ENCODE results near the gene PPP2CA.
"Not testable (repeated sequence)": the region's sequence is repeated elsewhere in the genome, so short reads cannot be mapped to it uniquely, and the experiment has no call there.

PPP2CA gene

DNA sequence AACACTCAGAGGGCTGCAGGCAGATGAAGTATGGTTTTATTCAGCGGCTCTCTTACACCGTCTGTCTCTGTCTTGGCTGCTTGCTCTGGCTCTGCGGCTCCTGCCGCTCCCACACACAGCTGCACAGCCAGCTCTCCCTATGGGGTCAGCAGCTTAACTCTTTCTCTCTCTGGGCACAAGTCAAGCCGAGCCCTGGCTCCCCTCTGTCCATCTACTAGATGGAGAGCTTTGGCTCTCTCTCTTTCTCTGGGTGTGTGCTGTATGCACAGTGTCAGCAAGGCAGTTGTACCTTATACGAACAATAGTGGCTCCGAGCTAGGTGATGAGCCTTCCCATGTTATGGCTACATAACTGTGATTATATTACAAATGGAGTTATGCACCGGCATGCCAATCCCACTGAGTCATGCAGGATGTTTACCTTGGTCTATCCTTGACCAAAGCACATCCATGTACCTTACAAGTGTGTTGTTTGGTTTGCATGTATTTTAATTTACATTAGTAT lies 19.3 kb upstream of the PPP2CA start:
- DNase-seq = no peak

DNA sequence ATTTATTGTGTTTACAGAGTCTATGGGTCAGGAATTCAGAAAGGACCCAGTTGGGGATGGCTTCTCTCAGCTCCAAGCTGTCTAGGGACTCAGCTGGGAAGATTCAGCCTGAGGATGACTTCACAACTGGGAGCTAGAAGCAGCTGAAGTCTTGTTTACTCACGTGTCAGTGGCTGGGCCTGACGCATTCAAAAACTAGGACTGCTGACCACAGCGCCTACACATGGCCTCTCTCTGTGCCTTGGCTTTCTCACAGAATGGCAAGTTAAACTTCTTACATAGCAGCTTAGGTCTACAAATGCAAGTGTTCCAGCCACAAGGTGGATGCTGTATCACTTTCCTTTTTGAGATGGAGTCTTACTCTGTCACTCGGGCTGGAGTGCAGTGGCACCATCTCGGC lies 16.3 kb upstream of the PPP2CA start:
- no peak for DNase-seq

DNA sequence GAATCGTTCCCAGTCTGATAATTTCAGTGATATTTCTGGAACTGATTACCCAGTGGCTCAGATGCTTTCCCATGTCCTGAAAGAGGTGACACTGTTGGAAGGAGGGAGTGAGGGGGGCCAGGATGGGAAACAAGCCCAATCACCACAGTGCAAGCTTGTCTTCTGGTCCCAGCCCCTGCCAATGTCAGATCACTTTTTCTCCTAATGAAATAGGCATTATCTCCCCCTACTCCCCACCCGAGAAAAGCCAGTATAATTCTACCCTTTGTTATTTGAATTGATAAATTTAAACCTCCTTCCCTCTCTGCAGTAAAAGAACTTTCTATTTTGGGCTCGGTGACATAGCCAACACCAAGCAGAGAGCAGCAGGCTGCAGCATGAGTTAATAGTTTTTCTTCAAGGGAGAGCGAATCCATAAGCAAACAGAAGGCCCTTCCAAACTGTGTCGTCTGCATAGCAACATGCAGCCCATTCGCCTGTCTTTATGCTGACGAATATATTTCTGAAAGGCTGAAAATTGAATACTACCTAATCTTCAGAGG lies 14.6 kb upstream of the PPP2CA start:
- DNase-seq = no peak

DNA sequence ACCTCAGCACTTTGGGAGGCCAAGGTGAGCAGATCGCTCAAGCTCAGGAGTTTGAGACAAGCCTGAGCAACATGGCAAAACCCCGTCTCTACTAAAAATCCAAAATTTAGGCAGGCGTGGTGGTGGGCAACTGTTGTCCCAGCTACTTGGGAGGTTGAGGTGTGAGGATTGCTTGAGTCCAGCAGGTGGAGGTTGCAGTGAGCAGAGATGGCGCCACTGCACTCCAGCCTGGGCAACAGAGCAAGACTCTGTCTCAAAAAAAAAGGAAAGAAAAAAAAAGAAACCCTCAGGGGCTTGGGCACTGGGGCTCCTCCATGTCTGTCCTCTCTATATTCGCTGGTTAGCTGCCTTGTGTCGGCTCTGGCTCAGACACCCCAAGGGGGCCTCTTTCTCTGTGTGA lies 10.9 kb upstream of the PPP2CA start:
- DNase-seq = no peak

DNA sequence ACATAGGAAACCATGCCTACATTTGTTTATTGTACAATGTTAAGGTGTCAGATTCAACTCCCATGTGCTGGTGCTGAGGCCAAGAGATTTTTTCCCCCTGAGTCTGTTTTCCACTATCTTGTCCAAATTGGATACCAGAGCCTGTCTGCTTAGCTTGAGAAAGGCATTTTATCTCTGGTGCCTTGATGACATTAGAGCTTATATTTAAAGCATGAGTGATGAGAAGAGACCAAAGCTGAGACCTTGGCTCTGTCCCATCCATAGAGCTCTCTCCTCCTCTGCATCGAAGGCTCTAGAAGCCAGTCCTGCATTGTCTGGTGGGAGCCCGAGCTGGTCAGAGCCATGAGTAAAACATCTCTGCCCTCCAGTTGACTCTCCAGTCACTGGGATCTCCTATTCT lies 10.4 kb upstream of the PPP2CA start:
- DNase-seq = no peak

DNA sequence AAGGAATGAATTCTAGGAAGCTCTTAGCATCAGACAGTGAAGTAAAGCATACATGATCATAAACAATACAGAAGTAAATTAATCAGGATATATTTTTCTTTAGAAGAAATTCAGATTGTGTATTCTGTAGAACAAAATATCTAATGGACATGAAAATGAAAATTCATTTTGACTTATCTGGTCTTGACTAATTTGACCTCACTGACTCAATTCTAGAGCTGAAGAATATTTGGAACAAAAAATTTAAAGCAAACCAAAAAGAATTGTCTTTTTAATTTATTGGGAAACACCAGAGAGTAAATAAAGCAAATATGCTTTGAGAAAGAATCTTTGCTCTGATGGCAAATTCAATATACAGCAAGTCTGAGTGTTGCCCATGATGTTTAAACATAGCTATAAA lies 2.8 kb upstream of the PPP2CA start:
- DNase-seq = no peak

DNA sequence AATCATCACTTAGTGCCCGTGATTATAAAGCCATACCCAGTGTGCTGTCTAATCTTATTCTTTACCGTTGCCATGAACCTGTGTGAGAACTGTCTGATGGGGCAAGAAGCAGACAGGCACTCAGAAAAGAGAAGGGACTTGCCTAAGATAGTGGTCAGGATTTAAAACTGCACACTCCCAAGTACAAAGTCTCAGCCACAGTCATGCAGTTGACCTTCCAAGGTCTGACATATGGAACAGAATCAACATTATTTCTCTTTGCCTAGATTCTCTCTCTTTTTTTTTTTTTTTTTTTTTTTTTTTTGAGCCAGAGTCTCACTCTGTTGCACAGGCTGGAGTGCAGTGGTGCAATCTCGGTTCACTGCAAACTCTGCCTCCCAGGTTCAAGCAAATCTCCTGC lies 1.9 kb upstream of the PPP2CA start:
- DNase-seq = no peak

DNA sequence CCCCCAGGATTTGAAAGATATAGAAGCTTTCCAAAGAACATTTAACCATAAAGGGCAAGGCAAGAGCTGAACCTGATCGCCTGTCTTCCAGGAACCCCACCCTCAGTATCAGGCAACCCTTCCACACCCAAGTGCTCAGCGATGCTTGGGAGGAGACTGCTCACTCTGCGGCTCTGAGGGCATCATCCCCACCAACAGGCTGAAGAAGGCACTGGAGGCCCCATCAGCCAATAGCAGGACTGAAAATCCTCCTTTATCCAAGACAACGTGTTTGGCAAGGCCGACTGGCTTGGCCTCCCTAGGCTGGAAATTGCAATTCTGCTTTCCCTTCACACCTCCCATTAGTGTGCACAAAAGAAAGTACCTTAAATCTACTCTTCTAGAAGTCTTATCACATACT lies 1.4 kb upstream of the PPP2CA start:
- DNase-seq = peak; percentile 40

DNA sequence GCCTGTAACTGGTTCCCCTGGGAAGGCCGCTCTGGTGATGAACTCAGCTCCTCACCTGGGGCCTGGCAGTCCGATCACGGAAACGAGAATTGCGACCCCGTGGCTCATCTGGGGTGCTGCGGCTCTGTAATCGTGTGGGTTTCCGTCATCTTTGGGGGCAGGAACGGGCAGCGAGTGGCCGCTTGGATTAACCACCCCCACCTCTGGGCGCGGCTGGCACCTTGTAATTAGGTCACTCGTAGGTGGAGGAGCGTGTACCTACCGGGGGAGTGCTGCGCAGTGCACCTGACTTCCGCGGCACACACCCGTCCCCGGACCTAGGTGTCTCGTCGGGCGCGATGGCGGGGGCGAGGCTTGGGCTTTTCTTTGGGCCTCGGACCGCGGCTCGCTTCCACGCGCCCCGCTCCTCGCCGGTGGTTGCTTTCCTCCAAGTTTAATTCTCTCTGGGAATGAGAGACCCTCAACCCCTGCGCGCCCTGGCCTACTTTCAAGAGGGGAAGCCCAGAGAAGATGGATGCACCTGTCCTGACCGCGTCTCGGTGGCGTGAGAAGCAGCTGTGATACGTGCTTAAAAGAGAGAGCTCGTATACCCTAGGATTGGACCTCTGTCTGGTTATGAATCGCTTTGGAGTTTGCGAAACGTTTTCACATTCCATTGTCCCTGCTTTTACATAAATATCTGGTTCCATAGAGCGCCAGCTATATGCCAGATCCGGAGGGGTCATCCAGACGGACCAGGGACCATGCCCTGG lies 744 bp upstream of the PPP2CA start:
- peak; percentile 68 for DNase-seq

DNA sequence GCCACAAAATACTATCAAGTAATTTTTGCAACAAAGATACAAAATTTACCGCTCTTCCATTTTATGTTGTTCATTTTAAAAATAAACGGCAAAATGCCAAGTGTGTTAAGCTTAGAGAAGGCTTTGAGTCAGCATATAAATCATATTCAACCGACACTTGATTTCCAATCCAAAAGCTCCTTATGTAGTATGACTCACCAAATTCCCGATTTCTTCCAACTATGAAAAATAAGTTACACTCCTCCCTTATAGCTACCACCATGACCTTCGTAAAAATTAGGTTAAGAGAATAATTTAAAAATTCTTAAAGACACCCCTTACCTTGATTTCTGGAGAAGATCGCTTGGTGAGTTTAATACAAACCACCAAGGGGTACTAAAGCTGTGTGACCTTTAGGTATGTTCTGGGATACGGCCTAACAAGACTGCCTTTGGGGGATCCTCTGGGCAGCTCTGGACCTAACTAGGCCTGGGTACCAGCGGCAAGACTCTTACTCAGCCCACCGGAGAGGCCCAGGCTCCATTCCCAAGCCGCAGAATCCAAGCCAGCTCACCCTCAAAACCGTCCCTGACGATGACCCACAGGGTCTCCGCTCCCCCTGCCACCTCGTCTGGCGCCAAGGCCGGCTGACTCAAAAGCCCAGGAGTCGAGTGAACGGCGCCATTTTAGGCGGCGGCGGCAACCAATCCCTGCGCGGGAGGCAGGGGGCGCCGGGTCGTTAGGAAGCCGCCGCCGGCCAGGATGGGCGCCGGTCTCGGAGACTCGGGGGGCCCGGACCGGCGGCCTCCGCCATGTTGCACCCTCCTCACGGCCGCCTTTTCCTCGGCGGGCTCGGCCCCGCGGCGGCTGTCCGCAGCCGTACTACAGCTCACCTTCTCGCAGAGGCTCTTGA lies 739 bp downstream of the PPP2CA start:
- peak; percentile 29 for DNase-seq

DNA sequence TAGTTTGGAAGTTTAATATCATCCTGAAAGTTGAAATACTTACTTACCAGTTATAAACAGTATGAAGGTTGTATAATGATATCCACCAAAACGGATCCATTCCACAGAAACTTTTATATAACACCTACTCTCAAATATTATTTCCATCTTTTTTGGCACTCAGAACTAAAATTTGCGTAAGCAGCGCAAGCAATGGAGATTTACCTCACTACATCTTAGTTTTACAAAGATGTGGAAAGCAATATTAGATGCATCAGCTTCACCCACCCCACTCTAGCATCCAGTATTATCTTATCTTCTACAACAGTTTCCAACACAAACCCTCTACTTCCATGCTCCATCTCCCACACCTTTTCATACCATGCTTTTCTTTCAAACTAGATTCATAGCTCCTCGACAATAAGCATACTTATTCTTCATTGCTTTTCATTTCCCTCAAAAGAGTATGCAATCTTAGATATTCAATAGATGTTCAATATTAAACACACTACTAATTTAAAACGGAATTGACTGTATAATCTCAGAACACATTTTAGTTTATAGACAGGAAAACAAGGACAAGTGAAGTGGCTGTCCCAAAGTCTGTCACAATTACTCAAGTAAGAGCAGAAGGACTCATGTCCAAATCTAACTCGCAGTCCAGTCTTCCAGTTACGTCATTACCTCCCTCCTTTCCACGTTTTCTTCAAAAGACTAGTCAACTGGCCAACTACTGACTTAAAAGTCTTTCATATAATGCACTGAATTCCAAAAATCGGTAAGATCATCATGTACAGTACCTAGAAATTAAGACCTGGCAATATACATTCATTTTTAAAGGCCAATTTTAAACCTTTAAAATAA lies 2.2 kb downstream of the PPP2CA start:
- DNase-seq = no peak

DNA sequence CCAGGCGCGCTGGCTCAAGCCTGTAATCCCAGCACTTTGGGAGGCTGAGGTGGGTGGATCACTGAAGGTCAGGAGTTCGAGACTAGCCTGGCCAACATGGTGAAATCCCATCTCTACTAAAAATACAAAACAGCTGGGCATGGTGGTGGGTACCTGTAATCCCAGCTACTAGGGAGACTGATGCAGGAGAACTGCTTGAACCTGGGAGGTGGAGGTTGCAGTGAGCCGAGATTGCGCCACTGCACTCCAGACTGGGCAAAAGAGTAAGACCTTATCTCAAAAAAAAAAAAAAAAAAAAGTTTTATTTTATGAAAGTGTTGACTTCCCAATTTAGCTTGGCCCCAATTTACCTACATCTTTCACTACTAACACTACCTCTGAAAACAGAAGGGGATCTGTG lies 4.2 kb downstream of the PPP2CA start:
- not testable (repeated sequence) for DNase-seq

DNA sequence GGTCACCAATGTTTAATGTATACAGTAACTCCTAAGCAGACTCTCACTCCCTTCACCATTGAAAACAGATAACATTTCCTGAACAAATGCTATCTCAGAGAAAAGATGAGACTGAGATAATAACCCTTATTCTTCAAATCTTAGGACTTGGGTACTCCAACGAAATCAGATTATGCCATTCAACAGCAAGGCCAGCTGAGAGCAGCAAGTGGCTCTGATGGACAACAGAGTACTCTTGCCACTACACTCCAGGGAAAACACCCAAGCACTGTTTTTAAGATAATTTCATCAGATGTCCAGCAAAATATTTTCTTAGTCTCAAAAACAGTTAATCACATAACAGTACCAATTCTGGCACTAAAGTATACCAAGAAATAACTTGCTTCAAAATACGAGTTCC lies 10.1 kb downstream of the PPP2CA start:
- DNase-seq = no peak

DNA sequence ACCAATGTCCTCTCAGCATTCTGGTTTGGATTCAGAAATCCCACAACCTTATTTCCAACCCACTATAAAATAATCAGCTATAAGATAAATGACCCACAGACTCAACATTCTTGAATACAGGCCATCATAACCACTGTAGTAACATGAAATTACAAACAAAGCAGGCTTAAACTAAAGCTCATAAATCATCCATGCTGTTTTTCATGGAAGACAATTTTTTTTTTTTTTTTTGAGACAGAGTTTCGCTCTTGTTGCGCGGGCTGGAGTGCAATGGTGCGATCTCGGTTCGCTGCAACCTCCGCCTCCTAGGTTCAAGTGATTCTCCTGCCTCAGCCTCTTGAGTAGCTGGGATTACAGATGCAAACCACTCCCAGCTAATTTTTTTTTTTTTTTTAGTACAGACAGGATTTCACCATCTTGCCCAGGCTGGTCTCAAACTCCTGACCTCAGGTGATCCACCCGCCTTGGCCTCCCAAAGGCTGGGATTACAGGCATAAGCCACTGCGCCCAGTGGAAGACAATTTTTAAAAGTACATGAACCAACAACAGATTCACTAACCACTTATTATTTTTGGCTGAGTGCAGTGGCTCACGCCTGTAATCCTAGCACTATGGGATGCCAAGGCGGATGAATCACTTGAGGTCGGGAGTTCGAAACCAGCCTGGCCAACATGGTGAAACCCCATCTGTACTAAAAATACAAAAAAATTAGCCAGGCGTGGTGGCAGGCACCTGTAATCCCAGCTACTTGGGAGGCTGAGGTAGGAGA lies 14.4 kb downstream of the PPP2CA start:
- not testable (repeated sequence) for DNase-seq

DNA sequence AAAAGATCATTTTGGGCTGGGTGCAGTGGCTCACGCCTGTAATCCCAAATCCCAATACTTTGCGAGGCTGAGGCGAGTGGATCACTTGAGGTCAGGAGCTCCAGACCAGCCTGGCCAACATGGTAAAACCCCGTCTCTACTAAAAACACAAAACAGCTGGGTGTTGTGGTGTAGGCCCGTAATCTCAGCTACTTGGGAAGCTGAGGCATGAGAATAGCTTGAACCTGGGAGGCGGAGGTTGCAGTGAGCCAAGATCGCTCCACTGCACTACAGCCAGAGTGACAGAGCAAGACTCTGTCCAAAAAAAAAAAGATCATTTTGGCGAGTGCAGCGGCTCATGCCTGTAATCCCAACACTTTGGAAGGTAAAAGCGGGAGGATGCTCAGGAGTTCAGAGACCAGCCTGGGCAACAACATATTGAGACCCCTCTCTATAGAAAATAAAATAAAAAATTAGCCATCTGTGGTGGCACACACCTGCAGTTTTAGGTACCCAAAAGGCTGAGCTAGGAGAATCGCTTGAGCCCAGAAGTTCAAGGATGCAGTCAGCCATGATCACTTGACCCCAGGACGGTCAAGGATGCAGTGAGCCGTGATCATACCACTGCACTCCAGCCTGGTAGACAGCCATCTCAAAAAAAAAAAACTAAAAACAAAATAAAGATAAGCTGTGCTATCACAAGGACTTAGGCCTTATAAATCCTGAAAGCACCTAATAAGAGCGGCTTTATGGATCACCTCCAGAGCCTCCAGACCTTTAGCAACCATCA lies 16.2 kb downstream of the PPP2CA start:
- DNase-seq = no peak

DNA sequence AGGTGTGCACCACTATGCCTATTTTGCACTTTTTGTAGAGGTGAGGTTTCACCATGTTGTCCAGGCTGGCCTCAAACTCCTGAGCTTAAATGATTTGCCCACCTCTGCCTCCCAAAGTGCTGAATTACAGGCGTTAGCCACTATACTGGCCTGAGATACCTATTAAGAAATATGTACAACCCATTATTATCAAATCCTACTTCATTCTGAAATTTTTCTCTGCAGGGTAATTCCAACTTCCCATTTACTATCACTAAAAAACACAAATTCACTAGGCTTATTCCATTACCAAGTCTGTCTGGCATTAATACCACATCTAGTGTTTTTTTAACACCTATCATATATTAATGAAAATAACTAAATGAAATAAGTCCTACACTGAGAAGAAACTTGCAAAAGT lies 18.2 kb downstream of the PPP2CA start:
- DNase-seq = no peak

DNA sequence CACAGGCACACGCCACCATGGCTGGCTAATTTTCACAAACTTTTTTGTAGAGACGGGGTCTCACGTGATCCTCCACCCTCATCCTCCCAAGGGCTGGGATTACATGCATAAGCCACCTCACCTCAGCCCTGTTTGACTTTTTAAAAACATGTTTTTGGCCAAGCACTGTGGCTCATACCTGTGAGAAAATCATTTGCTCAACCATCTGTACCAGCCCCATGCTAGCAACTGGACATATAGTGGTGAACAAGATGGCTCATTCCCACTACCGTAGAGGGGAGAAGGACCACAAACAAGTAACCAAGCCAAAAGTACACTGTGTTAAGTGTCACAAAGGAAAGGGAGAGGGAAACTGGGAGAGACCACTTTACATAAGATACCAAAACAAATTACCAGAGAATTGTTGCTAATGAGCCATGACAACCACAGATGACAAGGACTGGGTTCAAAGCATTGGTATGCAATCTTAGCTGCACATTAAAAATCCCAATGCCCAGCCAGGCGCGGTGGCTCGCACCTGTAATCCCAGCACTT lies 19.2 kb downstream of the PPP2CA start:
- no peak for DNase-seq

DNA sequence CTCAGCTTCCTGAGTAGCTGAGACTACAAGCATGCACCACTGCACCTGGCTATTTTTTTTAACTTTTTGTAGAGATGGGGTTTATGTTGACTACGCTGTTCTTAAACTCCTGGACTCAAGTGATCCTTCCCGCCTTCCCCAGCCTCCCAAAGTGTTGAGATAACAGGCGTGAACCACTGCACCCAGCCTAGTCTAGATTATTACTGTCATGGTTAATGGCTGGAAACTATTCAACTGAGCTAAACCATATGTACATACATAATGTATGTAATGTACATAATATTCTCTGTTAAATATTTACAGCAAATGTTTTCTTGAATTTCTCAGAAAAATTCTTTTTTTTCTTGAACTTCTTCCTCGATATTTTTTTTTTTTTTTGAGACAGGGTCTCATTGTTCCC lies 21.3 kb downstream of the PPP2CA start:
- DNase-seq = no peak

DNA sequence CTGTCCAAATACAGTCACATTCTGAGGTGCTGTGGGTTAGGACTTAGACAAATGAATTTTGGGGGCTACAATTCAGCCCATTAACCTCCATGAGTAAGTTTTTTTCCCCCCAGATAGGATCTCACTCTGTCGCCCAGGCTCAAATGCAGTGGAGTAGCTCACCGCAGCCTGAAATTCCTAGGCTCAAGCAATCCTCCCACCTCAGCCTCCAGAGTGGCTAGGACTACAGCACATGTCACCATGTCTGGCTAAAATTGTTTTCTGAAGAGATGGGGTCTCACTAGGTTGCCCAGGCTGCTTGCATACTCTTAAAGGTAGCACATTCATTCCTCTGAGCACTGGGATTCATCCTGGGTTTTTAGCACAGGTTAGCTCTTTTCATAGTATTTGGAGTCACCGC lies 22.2 kb downstream of the PPP2CA start:
- no peak for DNase-seq

DNA sequence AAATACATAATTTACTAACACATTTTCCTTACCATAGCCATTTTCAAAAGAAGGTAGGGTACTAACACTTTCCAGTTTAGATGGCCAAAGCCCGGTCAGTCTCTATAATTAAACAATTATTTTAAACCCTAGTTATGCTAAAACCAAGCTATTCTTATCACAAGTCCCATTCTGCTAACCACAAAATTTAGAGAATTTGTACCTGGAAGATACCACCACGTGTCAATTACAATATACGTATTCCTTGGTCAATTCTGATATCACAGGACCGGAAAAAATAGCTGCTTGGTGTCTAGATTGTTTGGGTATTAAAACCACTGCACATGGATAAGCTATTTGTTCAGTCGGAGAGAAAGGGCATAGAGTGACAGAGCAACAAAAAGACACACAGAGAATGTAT lies 30.2 kb downstream of the PPP2CA start:
- DNase-seq = no peak

DNA sequence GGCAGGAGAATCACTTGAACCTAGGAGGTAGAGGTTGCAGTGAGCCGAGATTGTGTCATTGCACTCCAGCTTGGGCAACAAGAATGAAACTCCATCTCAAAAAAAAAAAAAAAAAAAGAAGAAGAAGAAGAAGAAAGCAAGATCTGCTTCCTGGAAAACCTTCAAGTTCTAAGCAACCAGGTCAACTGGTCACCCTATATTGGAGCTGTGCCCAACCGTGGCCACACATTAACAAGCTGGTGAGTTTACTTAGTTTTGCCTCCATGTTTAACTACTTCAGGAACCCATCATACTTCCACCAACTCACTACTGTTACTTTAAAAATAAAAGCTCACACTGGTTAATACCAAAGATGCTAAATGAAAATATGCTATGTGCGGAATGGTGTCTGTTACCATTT lies 36.8 kb downstream of the PPP2CA start:
- no peak for DNase-seq

Measured in NCI-H1105 treated with DMSO at 0.1 percent for 48 hours (cell line).